HepG2 (cell line): ENCODE measurements around the gene CAD. TPM values are rescaled to one million over a fixed set of nuclear protein-coding genes. Genes with fewer than 3 reads are reported as not detected.
A peak's percentile ranks its signal among the peaks of the same experiment; 100 is the strongest.

ENCODE experiments used
- ARID2 ChIP-seq: sonication (generic); formaldehyde crosslinking; IDR thresholded peaks from 2 replicates; pipeline ENCODE4 v1.8.1; 2022; ENCODE audit warnings: mild to moderate bottlenecking, missing genetic modification reagents, borderline replicate concordance
- ASH2L ChIP-seq: fragments of 300-600, 200-600 bp; sonication (generic); IDR thresholded peaks from 2 replicates; pipeline ENCODE4 v1.7.0; 2017; ENCODE audit warnings: low read depth, mild to moderate bottlenecking, moderate library complexity, mixed read lengths, low read length; ENCODE audit not compliant: insufficient read length
- BCL6 ChIP-seq: IDR thresholded peaks from 2 replicates; pipeline ENCODE4 v1.6.1; 2016; ENCODE audit warnings: missing genetic modification reagents, missing compliant biosample characterization
- FIP1L1 ChIP-seq: fragments of 200-400 bp; formaldehyde crosslinking; IDR thresholded peaks from 2 replicates; pipeline ENCODE4 v1.6.1; 2018; ENCODE audit warnings: low read depth, mild to moderate bottlenecking, low read length, moderate library complexity, borderline replicate concordance; ENCODE audit not compliant: insufficient read depth
- FOXO1 ChIP-seq: sonication (generic); formaldehyde crosslinking; IDR thresholded peaks from 2 replicates; pipeline ENCODE4 v1.4.0; 2020; ENCODE audit warnings: missing genetic modification reagents
- GPN1 ChIP-seq: sonication (generic); formaldehyde crosslinking; IDR thresholded peaks from 2 replicates; pipeline ENCODE4 v1.5.1; 2020; ENCODE audit warnings: missing genetic modification reagents, borderline replicate concordance
- HOXA3 ChIP-seq: sonication (generic); formaldehyde crosslinking; IDR thresholded peaks from 2 replicates; pipeline ENCODE4 v1.5.0; 2020; ENCODE audit warnings: missing genetic modification reagents
- HOXA9 ChIP-seq: sonication (generic); formaldehyde crosslinking; IDR thresholded peaks from 2 replicates; pipeline ENCODE4 v1.8.1; 2022; ENCODE audit warnings: missing genetic modification reagents, mild to moderate bottlenecking, moderate library complexity, borderline replicate concordance
- MTF2 ChIP-seq: sonication (generic); formaldehyde crosslinking; IDR thresholded peaks from 2 replicates; pipeline ENCODE4 v1.5.0; 2020; ENCODE audit warnings: missing genetic modification reagents, borderline replicate concordance
- PITX1 ChIP-seq: sonication (generic); formaldehyde crosslinking; IDR thresholded peaks from 2 replicates; pipeline ENCODE4 v1.5.1; 2020; ENCODE audit warnings: mild to moderate bottlenecking, missing genetic modification reagents
- TGIF2 ChIP-seq: IDR thresholded peaks from 2 replicates; pipeline ENCODE4 v1.6.1; 2016; ENCODE audit warnings: control low read depth, missing compliant biosample characterization
- ZBTB33 ChIP-seq: sonication (generic); formaldehyde crosslinking; IDR thresholded peaks from 2 replicates; pipeline ENCODE4 v1.4.0; 2020; ENCODE audit warnings: missing genetic modification reagents
- ZBTB7B ChIP-seq: sonication (generic); formaldehyde crosslinking; IDR thresholded peaks from 2 replicates; pipeline ENCODE4 v1.4.0; 2020; ENCODE audit warnings: missing genetic modification reagents
- ZFP91 ChIP-seq: sonication (generic); formaldehyde crosslinking; IDR thresholded peaks from 2 replicates; pipeline ENCODE4 v1.9.0; 2022; ENCODE audit warnings: missing genetic modification reagents, mild to moderate bottlenecking, borderline replicate concordance
- ZNF33B ChIP-seq: sonication (generic); formaldehyde crosslinking; IDR thresholded peaks from 2 replicates; pipeline ENCODE4 v1.5.1; 2020; ENCODE audit warnings: mild to moderate bottlenecking, missing genetic modification reagents
- ZNF547 ChIP-seq: sonication (generic); formaldehyde crosslinking; IDR thresholded peaks from 2 replicates; pipeline ENCODE4 v1.5.1; 2020; ENCODE audit warnings: mild to moderate bottlenecking, missing genetic modification reagents
- polyA plus RNA-seq, 8 experiments: library from polyadenylated mRNA; depleted of rRNA in 3 of 8; stranded (reverse) in 7 of 8; unstranded in 1 of 8; fragments of >200 nt; fragmentation: Illumina TruSeq in 4 of 8; extraction: Trizol in 4 of 8; gene quantifications; 2 replicates each; pipeline versions ENCODE4 v1.2.1 to v1.2.3, GENCODE V29; 2011 to 2016; ENCODE audit warnings: low read depth in 4 of 8, missing spikeins in 1 of 8, mixed read lengths in 1 of 8; ENCODE audit not compliant: insufficient read depth in 1 of 8
- total RNA-seq, 5 experiments: library from RNA; depleted of rRNA; stranded (reverse); fragments of >200 nt; fragmentation: Illumina TruSeq; extraction: Trizol; gene quantifications; 2 replicates each; pipeline ENCODE4 v1.2.3, GENCODE V29; 2016; ENCODE audit warnings: low read depth in 1 of 5
- TF ChIP-seq, protein P1 (sequence below): sonication (generic); formaldehyde crosslinking; conservative IDR thresholded peaks from 2 replicates; pipeline ENCODE4 v1.4.0; 2020; ENCODE audit warnings: missing genetic modification reagents
- TF ChIP-seq, protein P2 (sequence below): sonication (generic); formaldehyde crosslinking; IDR thresholded peaks from 2 replicates; pipeline ENCODE4 v1.5.1; 2020; ENCODE audit warnings: mild to moderate bottlenecking, missing genetic modification reagents, borderline replicate concordance

The CAD gene
- total and polyA plus RNA-seq, 2 of the 13 experiments (the other 11 are each of a cell fraction or from before 2014, with no cell fraction given), result 21.7 to 37.0 TPM

GRCh38 chr2:27177441-27178351 lies 39.5 kb upstream of the CAD start (continued):
- TF ChIP-seq ARID2, result no peak
- peak; percentile 50 for TF ChIP-seq ZNF547 (CRISPR knock-in tag)
- peak; percentile 79 for TF ChIP-seq BCL6 (CRISPR knock-in tag)
- TF ChIP-seq, protein P1, sequence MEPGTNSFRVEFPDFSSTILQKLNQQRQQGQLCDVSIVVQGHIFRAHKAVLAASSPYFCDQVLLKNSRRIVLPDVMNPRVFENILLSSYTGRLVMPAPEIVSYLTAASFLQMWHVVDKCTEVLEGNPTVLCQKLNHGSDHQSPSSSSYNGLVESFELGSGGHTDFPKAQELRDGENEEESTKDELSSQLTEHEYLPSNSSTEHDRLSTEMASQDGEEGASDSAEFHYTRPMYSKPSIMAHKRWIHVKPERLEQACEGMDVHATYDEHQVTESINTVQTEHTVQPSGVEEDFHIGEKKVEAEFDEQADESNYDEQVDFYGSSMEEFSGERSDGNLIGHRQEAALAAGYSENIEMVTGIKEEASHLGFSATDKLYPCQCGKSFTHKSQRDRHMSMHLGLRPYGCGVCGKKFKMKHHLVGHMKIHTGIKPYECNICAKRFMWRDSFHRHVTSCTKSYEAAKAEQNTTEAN (CRISPR knock-in tag), result peak; percentile 87; the same call in 1 of the 2 replicates
- TF ChIP-seq ZFP91 (CRISPR knock-in tag), result peak; percentile 75
- TF ChIP-seq MTF2 (CRISPR knock-in tag), result peak; percentile 36; the same call in 1 of the 2 replicates
- no peak for TF ChIP-seq FIP1L1
- TF ChIP-seq PITX1 (CRISPR knock-in tag), result peak; percentile 91
- TF ChIP-seq ZBTB33 (CRISPR knock-in tag), result peak; percentile 68
- TF ChIP-seq FOXO1, result peak; percentile 90
- TF ChIP-seq HOXA3, result peak; percentile 88
- TF ChIP-seq, protein P2, sequence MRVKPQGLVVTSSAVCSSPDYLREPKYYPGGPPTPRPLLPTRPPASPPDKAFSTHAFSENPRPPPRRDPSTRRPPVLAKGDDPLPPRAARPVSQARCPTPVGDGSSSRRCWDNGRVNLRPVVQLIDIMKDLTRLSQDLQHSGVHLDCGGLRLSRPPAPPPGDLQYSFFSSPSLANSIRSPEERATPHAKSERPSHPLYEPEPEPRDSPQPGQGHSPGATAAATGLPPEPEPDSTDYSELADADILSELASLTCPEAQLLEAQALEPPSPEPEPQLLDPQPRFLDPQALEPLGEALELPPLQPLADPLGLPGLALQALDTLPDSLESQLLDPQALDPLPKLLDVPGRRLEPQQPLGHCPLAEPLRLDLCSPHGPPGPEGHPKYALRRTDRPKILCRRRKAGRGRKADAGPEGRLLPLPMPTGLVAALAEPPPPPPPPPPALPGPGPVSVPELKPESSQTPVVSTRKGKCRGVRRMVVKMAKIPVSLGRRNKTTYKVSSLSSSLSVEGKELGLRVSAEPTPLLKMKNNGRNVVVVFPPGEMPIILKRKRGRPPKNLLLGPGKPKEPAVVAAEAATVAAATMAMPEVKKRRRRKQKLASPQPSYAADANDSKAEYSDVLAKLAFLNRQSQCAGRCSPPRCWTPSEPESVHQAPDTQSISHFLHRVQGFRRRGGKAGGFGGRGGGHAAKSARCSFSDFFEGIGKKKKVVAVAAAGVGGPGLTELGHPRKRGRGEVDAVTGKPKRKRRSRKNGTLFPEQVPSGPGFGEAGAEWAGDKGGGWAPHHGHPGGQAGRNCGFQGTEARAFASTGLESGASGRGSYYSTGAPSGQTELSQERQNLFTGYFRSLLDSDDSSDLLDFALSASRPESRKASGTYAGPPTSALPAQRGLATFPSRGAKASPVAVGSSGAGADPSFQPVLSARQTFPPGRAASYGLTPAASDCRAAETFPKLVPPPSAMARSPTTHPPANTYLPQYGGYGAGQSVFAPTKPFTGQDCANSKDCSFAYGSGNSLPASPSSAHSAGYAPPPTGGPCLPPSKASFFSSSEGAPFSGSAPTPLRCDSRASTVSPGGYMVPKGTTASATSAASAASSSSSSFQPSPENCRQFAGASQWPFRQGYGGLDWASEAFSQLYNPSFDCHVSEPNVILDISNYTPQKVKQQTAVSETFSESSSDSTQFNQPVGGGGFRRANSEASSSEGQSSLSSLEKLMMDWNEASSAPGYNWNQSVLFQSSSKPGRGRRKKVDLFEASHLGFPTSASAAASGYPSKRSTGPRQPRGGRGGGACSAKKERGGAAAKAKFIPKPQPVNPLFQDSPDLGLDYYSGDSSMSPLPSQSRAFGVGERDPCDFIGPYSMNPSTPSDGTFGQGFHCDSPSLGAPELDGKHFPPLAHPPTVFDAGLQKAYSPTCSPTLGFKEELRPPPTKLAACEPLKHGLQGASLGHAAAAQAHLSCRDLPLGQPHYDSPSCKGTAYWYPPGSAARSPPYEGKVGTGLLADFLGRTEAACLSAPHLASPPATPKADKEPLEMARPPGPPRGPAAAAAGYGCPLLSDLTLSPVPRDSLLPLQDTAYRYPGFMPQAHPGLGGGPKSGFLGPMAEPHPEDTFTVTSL (CRISPR knock-in tag), result peak; percentile 94; the same call in 1 of the 2 replicates
- TF ChIP-seq TGIF2 (CRISPR knock-in tag), result peak; percentile 94
- no peak for TF ChIP-seq GPN1
- TF ChIP-seq ASH2L, result peak; percentile 96
- TF ChIP-seq ZNF33B (CRISPR knock-in tag), result no peak
- peak; percentile 91 for TF ChIP-seq HOXA9 (CRISPR knock-in tag)
- TF ChIP-seq ZBTB7B (CRISPR knock-in tag), result no peak
